PC-9 (cell line): ENCODE results near the gene MTERF1.

Source experiments
- EZH2 ChIP-seq: fragments of 200-600 bp; sonication (generic); IDR thresholded peaks from 2 replicates; pipeline ENCODE4 v1.8.0; 2017; ENCODE audit warnings: antibody characterized with exemption, low read depth
- TF ChIP-seq, protein P1 (sequence below): fragments of 200-600 bp; sonication (generic); conservative IDR thresholded peaks from 2 replicates; pipeline ENCODE4 v1.6.1; 2017; ENCODE audit warnings: mixed run types, antibody characterized with exemption, mild to moderate bottlenecking, moderate library complexity

DNA sequence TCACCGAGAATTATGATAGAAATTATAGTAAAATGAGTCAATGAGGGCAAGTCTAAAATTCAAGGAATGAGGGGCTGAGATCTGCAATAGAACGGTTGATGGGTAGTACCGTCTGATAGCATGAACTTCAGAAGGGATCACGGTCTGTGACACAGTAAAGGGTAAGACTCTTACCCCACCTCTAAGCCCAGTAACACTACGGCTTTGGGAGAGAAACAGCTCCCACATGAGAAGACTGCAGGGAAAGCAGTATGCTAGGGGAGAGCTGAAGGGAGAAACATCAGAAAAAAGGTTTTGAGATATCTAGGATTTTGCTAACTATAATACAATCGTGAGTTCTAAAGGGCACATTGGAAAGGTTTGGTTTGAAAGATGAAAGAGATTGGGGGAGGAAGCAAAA is 47.4 kb upstream of the MTERF1 start:
- TF ChIP-seq, protein P1, sequence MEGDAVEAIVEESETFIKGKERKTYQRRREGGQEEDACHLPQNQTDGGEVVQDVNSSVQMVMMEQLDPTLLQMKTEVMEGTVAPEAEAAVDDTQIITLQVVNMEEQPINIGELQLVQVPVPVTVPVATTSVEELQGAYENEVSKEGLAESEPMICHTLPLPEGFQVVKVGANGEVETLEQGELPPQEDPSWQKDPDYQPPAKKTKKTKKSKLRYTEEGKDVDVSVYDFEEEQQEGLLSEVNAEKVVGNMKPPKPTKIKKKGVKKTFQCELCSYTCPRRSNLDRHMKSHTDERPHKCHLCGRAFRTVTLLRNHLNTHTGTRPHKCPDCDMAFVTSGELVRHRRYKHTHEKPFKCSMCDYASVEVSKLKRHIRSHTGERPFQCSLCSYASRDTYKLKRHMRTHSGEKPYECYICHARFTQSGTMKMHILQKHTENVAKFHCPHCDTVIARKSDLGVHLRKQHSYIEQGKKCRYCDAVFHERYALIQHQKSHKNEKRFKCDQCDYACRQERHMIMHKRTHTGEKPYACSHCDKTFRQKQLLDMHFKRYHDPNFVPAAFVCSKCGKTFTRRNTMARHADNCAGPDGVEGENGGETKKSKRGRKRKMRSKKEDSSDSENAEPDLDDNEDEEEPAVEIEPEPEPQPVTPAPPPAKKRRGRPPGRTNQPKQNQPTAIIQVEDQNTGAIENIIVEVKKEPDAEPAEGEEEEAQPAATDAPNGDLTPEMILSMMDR: no peak
- no peak for TF ChIP-seq EZH2
